Upper lobe of right lung (tissue), 1 donor: ENCODE results near the gene OR2S2. TPM values are rescaled to one million over a fixed set of nuclear protein-coding genes. Genes with fewer than 3 reads are reported as not detected.
"Not testable (repeated sequence)": the region's sequence is repeated elsewhere in the genome, so short reads cannot be mapped to it uniquely, and the experiment has no call there.

Experiments used
- ATAC-seq: fragments of 200-7000 bp; cut with Tn5 transposase; one replicate; pipeline ENCODE4 v1.9.1; 2020; ENCODE audit warnings: mild to moderate bottlenecking, moderate library complexity
- DNase-seq: peaks from one replicate; pipeline ENCODE4 v3.0.0-alpha.2; 2020
- H3K27ac ChIP-seq: fragments of 200-600 bp; one replicate; pipeline ENCODE4 v1.8.0; 2022
- H3K27me3 ChIP-seq: fragments of 200-600 bp; one replicate; pipeline ENCODE4 v1.8.0; 2022; ENCODE audit warnings: mild to moderate bottlenecking
- H3K36me3 ChIP-seq: fragments of 200-600 bp; one replicate; pipeline ENCODE4 v1.8.0; 2022
- H3K4me1 ChIP-seq: fragments of 200-600 bp; one replicate; pipeline ENCODE4 v1.8.0; 2022
- H3K4me3 ChIP-seq: fragments of 200-600 bp; one replicate; pipeline ENCODE4 v1.8.0; 2022; ENCODE audit warnings: mild to moderate bottlenecking
- H3K9me3 ChIP-seq: fragments of 200-600 bp; one replicate; pipeline ENCODE4 v1.8.0; 2022
- CTCF ChIP-seq: fragments of 200-600 bp; IDR thresholded peaks from one replicate; pipeline ENCODE4 v1.8.0; 2022; ENCODE audit warnings: antibody characterized with exemption
- intact Hi-C: fragments of 100-400 bp; cut with DNase I; formaldehyde crosslinking; loops from one replicate; pipeline ENCODE4 v1.11.0; 2022
- total RNA-seq: library from RNA; stranded (reverse); fragmentation: NEBNext Ultra II Directional; extraction: Animal tissue kit (Norgen Biotek cat#: 25700); gene quantifications from one replicate; pipeline ENCODE4 v1.2.1, GENCODE V29; 2021
- donor health status: DM: no; HTN: yes; CAD: no; lungs with severe emphysema.

Gene OR2S2
- total RNA-seq, 1 donor from 2014 or later, result not detected

DNA sequence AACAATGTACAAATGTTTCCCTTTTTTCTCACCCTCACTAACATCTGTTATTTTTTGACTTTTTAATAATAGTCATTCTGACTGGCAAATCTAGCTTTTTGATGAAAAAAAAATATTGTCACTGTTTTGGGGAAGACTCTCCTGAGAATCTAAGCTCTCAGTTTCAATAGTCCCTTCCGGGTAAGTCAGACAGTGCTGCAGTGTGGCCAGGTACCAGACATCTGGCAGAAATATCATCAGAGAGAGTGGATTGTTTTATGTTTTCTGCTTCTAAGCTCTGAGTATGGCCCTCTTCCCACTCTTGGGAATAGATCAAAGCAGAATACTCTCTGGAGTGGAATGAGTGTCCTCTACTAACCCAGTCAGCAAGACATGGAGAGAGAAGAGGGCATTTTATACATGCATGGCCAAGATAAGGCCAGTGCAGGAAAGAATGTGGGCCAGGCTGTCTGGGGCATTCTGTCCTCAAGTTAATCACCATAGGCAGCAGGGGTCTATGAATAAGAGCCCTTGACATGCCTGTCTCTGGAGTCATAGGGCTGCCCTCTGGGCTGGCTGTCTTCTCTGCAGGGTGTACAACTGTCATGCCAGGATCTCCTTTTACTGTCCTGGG lies 38.5 kb upstream of the OR2S2 start:
- ATAC-seq (peak; percentile 96), DNase-seq (no peak)
- H3K4me1 ChIP-seq, result no peaks in the 10 kb centered on the region
- intact Hi-C loops, result no loop called here
- peak overlapping the region; percentile 34 for H3K27ac ChIP-seq
- H3K9me3 ChIP-seq, result no peaks in the 10 kb centered on the region
- H3K36me3 ChIP-seq, result no peaks in the 10 kb centered on the region
- H3K27me3 ChIP-seq, result no peaks in the 10 kb centered on the region
- TF ChIP-seq CTCF, result no peak
- H3K4me3 ChIP-seq, result no peak overlapping the region

GRCh38 chr9:35994959-35995358 lies 37.0 kb upstream of the OR2S2 start:
- intact Hi-C loops, result no loop called here
- Histone ChIP-seq H3K4me3 (no peak overlapping the region), H3K36me3 (no peaks in the 10 kb centered on the region), H3K27me3 (peaks cover under 1% of the 10 kb centered on the region), H3K27ac (no peak overlapping the region), H3K9me3 (no peaks in the 10 kb centered on the region), H3K4me1 (no peaks in the 10 kb centered on the region)
- TF ChIP-seq CTCF, result no peak
- no peak for ATAC-seq
- no peak for DNase-seq

DNA sequence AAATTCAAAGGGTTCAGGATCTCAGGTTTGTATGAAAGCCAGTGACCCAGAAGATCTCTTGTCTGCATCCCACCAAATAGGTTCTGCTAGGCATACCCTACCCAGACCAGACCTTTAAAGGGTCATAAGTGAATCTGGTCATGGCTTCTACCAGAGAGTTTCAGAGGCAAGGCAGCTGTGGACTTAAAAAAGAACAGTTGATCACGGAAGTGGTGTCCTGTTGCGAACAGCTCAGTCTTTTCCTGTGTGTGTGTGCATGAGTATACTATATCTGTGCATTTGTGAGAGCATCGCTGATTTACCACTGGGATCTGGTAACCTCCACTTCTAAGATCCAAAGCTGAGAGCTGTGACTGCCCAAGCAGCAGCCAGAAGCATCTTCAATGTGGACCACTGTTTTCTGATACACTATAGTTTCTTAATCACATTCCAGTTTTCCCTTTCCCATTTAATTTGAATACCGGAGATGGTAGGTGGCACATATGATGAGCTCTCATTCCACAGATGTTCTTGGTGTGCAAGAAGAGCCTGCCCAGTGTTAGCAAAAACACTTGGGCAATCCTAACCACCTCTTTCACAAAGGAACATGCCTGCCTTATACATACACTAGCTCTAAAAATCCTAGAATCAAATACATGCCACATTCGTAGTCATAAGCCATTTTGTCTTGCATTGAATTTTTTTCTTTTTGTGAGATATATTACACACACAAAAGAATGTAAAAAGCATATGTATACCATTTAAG lies 36.2 kb upstream of the OR2S2 start:
- Histone ChIP-seq H3K36me3 (no peaks in the 10 kb centered on the region), H3K4me3 (no peak overlapping the region), H3K9me3 (no peaks in the 10 kb centered on the region), H3K27ac (no peak overlapping the region), H3K4me1 (no peaks in the 10 kb centered on the region), H3K27me3 (peaks cover 4% of the 10 kb centered on the region)
- DNase-seq (no peak), ATAC-seq (no peak)
- no peak for TF ChIP-seq CTCF
- intact Hi-C loops, result no loop called here

- intact Hi-C loops, DNase-seq, H3K36me3 ChIP-seq, H3K27me3 ChIP-seq, H3K27ac ChIP-seq, H3K4me1 ChIP-seq, ATAC-seq, H3K4me3 ChIP-seq, H3K9me3 ChIP-seq: not testable (repeated sequence)
Observed at GRCh38 chr9:35993136-35993535, 35.2 kb upstream of the OR2S2 start.

DNA sequence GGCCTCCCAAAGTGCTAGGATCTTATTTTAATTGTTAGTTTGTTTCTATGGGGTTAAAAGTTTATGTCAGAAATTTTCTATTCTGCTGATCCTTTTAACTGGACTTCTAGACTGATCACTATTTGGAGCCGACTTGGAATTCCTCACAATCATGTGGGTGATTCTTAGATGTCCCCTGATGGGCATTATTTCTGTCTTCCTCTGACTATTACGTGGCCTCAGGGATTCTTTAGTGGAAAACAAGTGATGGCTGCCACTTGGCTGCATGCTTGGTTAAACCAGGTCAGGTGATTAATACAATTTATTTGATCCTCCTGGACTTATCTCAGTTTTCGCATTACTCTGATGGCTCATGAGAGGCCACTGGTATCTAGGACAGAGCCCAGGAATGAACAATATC lies 32.2 kb upstream of the OR2S2 start:
- no peak overlapping the region for H3K4me3 ChIP-seq
- ATAC-seq (no peak), DNase-seq (no peak)
- no peak overlapping the region for H3K27ac ChIP-seq
- no peaks in the 10 kb centered on the region for H3K36me3 ChIP-seq
- no peak for TF ChIP-seq CTCF
- peaks cover 22% of the 10 kb centered on the region for H3K27me3 ChIP-seq
- intact Hi-C loops, result no loop called here
- H3K4me1 ChIP-seq, result no peaks in the 10 kb centered on the region
- H3K9me3 ChIP-seq, result no peaks in the 10 kb centered on the region

DNA sequence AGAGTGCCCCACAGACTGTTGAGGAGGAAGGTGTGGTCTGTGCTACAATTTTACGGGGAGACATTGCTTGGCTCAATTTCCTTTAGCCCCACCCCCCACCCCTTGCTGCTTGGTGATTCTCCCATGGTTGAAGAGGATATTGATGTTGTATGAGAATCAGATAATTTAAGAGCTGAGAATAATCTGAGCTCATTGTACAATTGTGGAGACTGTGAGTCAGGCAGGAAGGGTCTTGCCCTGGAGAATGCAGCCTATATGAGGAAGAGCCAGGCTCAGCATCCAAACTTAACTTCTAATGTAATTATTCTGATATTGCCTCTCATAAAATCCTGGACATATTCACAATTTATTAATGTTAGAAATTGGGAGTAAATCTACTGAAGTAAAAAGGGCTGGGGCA lies 26.1 kb upstream of the OR2S2 start:
- intact Hi-C loops, result no loop called here

More for the DNA sequence above, 26.1 kb upstream of the OR2S2 start:
- Histone ChIP-seq H3K4me1 (no peaks in the 10 kb centered on the region), H3K4me3 (no peak overlapping the region), H3K27ac (no peak overlapping the region), H3K36me3 (no peaks in the 10 kb centered on the region), H3K9me3 (no peaks in the 10 kb centered on the region), H3K27me3 (peaks cover 21% of the 10 kb centered on the region)
- DNase-seq (no peak), ATAC-seq (no peak)
- no peak for TF ChIP-seq CTCF
